Endothelial cell of umbilical vein (primary cell): ENCODE data around the gene METTL27. TPM values are rescaled to one million over a fixed set of nuclear protein-coding genes. Genes with fewer than 3 reads are reported as not detected.

Source experiments
- BruUV-seq: library from RNA; stranded (reverse); fragments of 400-500 nt; replicated peaks from 2 replicates; lab custom pipeline; 2021; lab: Mats Ljungman, UMichigan
- CTCF ChIA-PET: fragments of 300-600, 350-600 bp; sonication (Branson Sonifier 250); formaldehyde crosslinking; loops from one replicate; lab custom pipeline; 2021; ENCODE audit warnings: antibody characterized with exemption, inconsistent platforms; lab: Charles Lee
- POLR2A ChIA-PET: fragments of 300-600, 350-600 bp; sonication (Branson Sonifier 250); formaldehyde crosslinking; loops from one replicate; lab custom pipeline; 2021; ENCODE audit warnings: antibody characterized with exemption, inconsistent platforms; lab: Charles Lee
- DNase-seq: peaks from one replicate; pipeline ENCODE4 v3.0.0-alpha.2; 2011; ENCODE audit warnings: low read depth, low spot score
- FAIRE-seq: peaks from 2 replicates; lab custom pipeline; 2011; peaks lifted over from hg19 to GRCh38; lab: Jason Lieb, UNC
- H2AFZ ChIP-seq: 2 replicates; pipeline ENCODE4 v1.6.0; 2012; ENCODE audit warnings: low read depth, low read length, control low read depth, inconsistent platforms
- H3K27ac ChIP-seq: 2 replicates; pipeline ENCODE4 v1.5.1; 2011; ENCODE audit warnings: low read depth, mild to moderate bottlenecking, control low read depth, low read length, moderate library complexity; ENCODE audit not compliant: insufficient read depth
- H3K27me3 ChIP-seq, 2 experiments: 2 replicates each; pipeline versions ENCODE4 v1.6.0 to v1.6.1; 2011; ENCODE audit warnings: low read length in 2 of 2, mixed read lengths in 1 of 2; ENCODE audit not compliant: control insufficient read depth in 2 of 2, insufficient read depth in 2 of 2
- H3K36me3 ChIP-seq, 2 experiments: 2 replicates in 1 of 2; 3 replicates in 1 of 2; pipeline ENCODE4 v1.5.1; 2011; ENCODE audit warnings: low read length in 2 of 2, mild to moderate bottlenecking in 1 of 2, moderate library complexity in 1 of 2; ENCODE audit not compliant: control insufficient read depth in 2 of 2, insufficient read depth in 2 of 2; ENCODE audit errors: extremely low read depth in 1 of 2
- H3K4me1 ChIP-seq: 3 replicates; pipeline ENCODE4 v1.5.1; 2011; ENCODE audit warnings: mild to moderate bottlenecking, low read length; ENCODE audit not compliant: control insufficient read depth, insufficient read depth; ENCODE audit errors: extremely low read depth
- H3K4me2 ChIP-seq: 2 replicates; pipeline ENCODE4 v1.6.1; 2011; ENCODE audit warnings: low read length, control low read depth, mixed read lengths; ENCODE audit not compliant: insufficient read depth
- H3K4me3 ChIP-seq, 3 experiments: fragments of 200-600 bp in 1 of 3; sonication (generic), shearing (Covaris generic) in 1 of 3; replicated peaks in 1 of 3; 2 replicates each; pipeline ENCODE4 v1.5.1; 2011 to 2016; ENCODE audit warnings: control low read depth in 3 of 3, low read length in 3 of 3, mild to moderate bottlenecking in 2 of 3, inconsistent platforms in 1 of 3, low read depth in 1 of 3, moderate library complexity in 1 of 3; ENCODE audit not compliant: insufficient read depth in 1 of 3
- H3K79me2 ChIP-seq: 2 replicates; pipeline ENCODE4 v1.6.0; 2012; ENCODE audit warnings: low read length, inconsistent platforms; ENCODE audit not compliant: control insufficient read depth, insufficient read depth
- H3K9ac ChIP-seq: replicated peaks from 2 replicates; pipeline ENCODE3; 2011; ENCODE audit warnings: low read length, control low read depth; ENCODE audit not compliant: insufficient read depth; ENCODE audit errors: extremely low read depth
- H3K9me1 ChIP-seq: replicated peaks from 3 replicates; pipeline ENCODE4 v1.6.0; 2011; ENCODE audit warnings: mild to moderate bottlenecking, low read length; ENCODE audit not compliant: control insufficient read depth, insufficient read depth; ENCODE audit errors: extremely low read depth
- H3K9me3 ChIP-seq: replicated peaks from 2 replicates; pipeline ENCODE4 v1.5.1; 2012; ENCODE audit warnings: low read length, inconsistent platforms; ENCODE audit not compliant: control insufficient read depth, insufficient read depth
- H4K20me1 ChIP-seq: replicated peaks from 2 replicates; pipeline ENCODE3; 2011; ENCODE audit warnings: mild to moderate bottlenecking, low read length; ENCODE audit not compliant: control insufficient read depth, insufficient read depth; ENCODE audit errors: extremely low read depth
- EZH2 ChIP-seq: IDR thresholded peaks from 2 replicates; pipeline ENCODE4 v1.6.1; 2012; ENCODE audit warnings: borderline replicate concordance, low read depth, mild to moderate bottlenecking, moderate library complexity, low read length, inconsistent platforms; ENCODE audit not compliant: severe bottlenecking
- FOS ChIP-seq: IDR thresholded peaks from 2 replicates; pipeline ENCODE4 v1.6.1; 2011; ENCODE audit warnings: mild to moderate bottlenecking, low read length, moderate library complexity, borderline replicate concordance; ENCODE audit not compliant: insufficient read depth
- GATA2 ChIP-seq: IDR thresholded peaks from 2 replicates; pipeline ENCODE4 v1.7.0; 2011; ENCODE audit warnings: low read depth, mild to moderate bottlenecking, moderate library complexity, mixed read lengths, low read length; ENCODE audit not compliant: insufficient read length, insufficient read depth
- JUN ChIP-seq: IDR thresholded peaks from 2 replicates; pipeline ENCODE4 v1.6.1; 2011; ENCODE audit warnings: borderline replicate concordance, low read depth; ENCODE audit not compliant: insufficient read length, insufficient read depth
- MYC ChIP-seq: IDR thresholded peaks from one replicate; pipeline ENCODE4 v1.6.1; 2011; ENCODE audit warnings: mild to moderate bottlenecking, low read depth, low read length
- POLR2A ChIP-seq: IDR thresholded peaks from 2 replicates; pipeline ENCODE4 v1.6.1; 2012; ENCODE audit warnings: low read depth, mild to moderate bottlenecking, control low read depth, low read length
- POLR2AphosphoS5 ChIP-seq: IDR thresholded peaks from 2 replicates; pipeline ENCODE4 v1.6.1; 2012; ENCODE audit warnings: low read depth, mild to moderate bottlenecking, control low read depth, low read length, moderate library complexity; ENCODE audit not compliant: insufficient read depth
- dilution Hi-C: fragments of 300-500 bp; cut with MboI; formaldehyde crosslinking; loops from one replicate; pipeline ENCODE4 v1.15.0; 2019; ENCODE audit warnings: low sequenced_read_pairs; ENCODE audit not compliant: extremely low pct_ligation_motif_present
- intact Hi-C: fragments of 100-400 bp; cut with micrococcal nuclease; formaldehyde crosslinking; loops from one replicate; pipeline ENCODE4 v1.10.0; 2022
- polyA plus RNA-seq, 4 experiments: library from polyadenylated mRNA; depleted of rRNA in 3 of 4; stranded (reverse) in 3 of 4; unstranded in 1 of 4; fragments of >200 nt; gene quantifications; 2 replicates each; pipeline versions ENCODE4 v1.2.1 to v1.2.3, GENCODE V29; 2011 to 2012; ENCODE audit warnings: missing spikeins in 1 of 4
- total RNA-seq: library from RNA; stranded (reverse); gene quantifications from 2 replicates; pipeline ENCODE4 v1.2.3, GENCODE V29; 2021
- TF ChIP-seq, protein P1 (sequence below): IDR thresholded peaks from 2 replicates; pipeline ENCODE4 v1.6.1; 2011; ENCODE audit not compliant: insufficient read depth, insufficient read length
- TF ChIP-seq, protein P2 (sequence below), 2 donors: IDR thresholded peaks; 1 replicate in 1 of 2; 2 replicates in 1 of 2; pipeline ENCODE4 v1.5.1; 2011; ENCODE audit warnings: low read length in 2 of 2, mild to moderate bottlenecking in 2 of 2, moderate library complexity in 2 of 2, control low read depth in 1 of 2, inconsistent platforms in 1 of 2, low read depth in 1 of 2; ENCODE audit not compliant: insufficient read depth in 1 of 2; ENCODE audit errors: extremely low read depth in 1 of 2

The METTL27 gene
- total and polyA plus RNA-seq, 2 donors (not counting 3 experiments of a cell fraction or from before 2014, with no cell fraction given) = 6.9 to 10.8 TPM

DNA sequence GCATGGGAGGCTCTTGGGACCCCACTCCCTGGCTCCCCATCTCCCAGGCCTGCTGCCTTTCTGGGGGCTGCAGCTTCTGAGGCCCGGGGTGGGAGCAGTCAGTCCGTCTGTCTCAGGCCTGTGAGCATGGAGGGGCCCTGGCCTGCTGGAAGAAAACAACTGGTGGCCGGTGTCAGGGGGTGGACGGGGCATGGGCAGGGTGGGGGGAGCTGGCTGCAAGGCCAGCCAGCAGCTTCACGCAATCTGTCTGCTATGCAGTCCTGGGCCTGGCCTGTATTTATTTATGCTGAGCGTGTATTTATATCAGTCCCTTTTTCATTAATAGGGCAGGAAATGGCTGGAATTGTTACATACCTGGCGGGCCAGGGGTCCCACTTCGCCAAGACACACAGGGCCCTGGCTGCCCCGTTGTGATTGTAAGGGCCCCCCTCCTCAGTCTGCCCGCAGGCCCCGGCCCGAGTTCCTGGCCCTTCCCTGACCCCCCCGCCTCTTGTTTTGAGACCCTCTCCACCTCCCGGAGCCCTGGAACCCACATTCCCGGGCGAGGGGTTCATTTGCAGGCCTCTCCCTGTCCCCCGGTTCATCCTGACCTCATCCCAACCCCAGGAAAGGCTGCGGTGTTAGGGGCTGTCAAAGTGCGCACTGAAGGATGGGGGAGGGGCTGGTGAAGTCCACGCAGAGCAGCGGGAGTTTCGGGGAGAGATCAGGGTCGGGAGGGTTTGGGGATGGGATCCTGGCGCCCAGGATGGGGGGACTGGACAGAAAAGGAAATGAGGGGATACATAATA lies 26.9 kb upstream of the METTL27 start:
- H3K4me3 ChIP-seq = no peak overlapping the region
- no peaks in the 10 kb centered on the region for H3K79me2 ChIP-seq
- no peak overlapping the region for H3K4me2 ChIP-seq
- no peak overlapping the region for H3K9ac ChIP-seq
- no peaks in the 10 kb centered on the region for H3K9me1 ChIP-seq
- FAIRE-seq (no peak), DNase-seq (peak; percentile 45)
- no peaks in the 10 kb centered on the region for H4K20me1 ChIP-seq
- H3K4me1 ChIP-seq = no peaks in the 10 kb centered on the region
- H3K27me3 ChIP-seq = no peaks in the 10 kb centered on the region
- no peaks in the 10 kb centered on the region for H3K36me3 ChIP-seq
- no TSS peak for BruUV-seq
- intact Hi-C loops (no loop called here), dilution Hi-C loops (no loop called here)
- no peak overlapping the region for H2AFZ ChIP-seq
- ChIA-PET CTCF (interaction anchor here (0.6 to 6.2 kb wide), 4 partner anchors 85 to 581 kb away, joined by 3 to 71 read pairs (median 3); partner anchors contain the start of gene ELN), POLR2A (no interaction called here)
- no peaks in the 10 kb centered on the region for H3K9me3 ChIP-seq
- H3K27ac ChIP-seq = no peak overlapping the region
- TF ChIP-seq MYC = no peak
- no peak for TF ChIP-seq POLR2AphosphoS5
- TF ChIP-seq, protein P1, sequence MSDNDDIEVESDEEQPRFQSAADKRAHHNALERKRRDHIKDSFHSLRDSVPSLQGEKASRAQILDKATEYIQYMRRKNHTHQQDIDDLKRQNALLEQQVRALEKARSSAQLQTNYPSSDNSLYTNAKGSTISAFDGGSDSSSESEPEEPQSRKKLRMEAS = no peak
- TF ChIP-seq GATA2 = no peak
- TF ChIP-seq, protein P2, sequence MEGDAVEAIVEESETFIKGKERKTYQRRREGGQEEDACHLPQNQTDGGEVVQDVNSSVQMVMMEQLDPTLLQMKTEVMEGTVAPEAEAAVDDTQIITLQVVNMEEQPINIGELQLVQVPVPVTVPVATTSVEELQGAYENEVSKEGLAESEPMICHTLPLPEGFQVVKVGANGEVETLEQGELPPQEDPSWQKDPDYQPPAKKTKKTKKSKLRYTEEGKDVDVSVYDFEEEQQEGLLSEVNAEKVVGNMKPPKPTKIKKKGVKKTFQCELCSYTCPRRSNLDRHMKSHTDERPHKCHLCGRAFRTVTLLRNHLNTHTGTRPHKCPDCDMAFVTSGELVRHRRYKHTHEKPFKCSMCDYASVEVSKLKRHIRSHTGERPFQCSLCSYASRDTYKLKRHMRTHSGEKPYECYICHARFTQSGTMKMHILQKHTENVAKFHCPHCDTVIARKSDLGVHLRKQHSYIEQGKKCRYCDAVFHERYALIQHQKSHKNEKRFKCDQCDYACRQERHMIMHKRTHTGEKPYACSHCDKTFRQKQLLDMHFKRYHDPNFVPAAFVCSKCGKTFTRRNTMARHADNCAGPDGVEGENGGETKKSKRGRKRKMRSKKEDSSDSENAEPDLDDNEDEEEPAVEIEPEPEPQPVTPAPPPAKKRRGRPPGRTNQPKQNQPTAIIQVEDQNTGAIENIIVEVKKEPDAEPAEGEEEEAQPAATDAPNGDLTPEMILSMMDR (IDR thresholded peaks at IDR 0.05; ENCODE audit: extremely low read depth in 1 of 2, insufficient read depth in 1 of 2, low read depth in 1 of 2, low read length in 2 of 2) = no peak
- no peak for TF ChIP-seq EZH2
- TF ChIP-seq FOS = no peak
- no peak for TF ChIP-seq JUN
- no peak for TF ChIP-seq POLR2A
